Jurkat, Clone E6-1 (cell line): ENCODE data around the gene BTNL8.
"Not testable (repeated sequence)": the region's sequence is repeated elsewhere in the genome, so short reads cannot be mapped to it uniquely, and the experiment has no call there.

Source experiments
- DNase-seq: peaks from one replicate; pipeline ENCODE4 v3.0.0-alpha.2; 2011; ENCODE audit warnings: low read depth, low spot score
- H3K4me3 ChIP-seq: 2 replicates; pipeline ENCODE4 v1.5.1; 2011; ENCODE audit warnings: mild to moderate bottlenecking, low read length, control low read depth, moderate library complexity

Gene BTNL8

GRCh38 chr5:180873615-180874520 is 25.1 kb upstream of the BTNL8 start:
- DNase-seq, result no peak
- no peak overlapping the region for H3K4me3 ChIP-seq

GRCh38 chr5:180874804-180875582 is 24.0 kb upstream of the BTNL8 start:
- H3K4me3 ChIP-seq, result no peak overlapping the region
- no peak for DNase-seq

GRCh38 chr5:180875860-180876426 is 23.0 kb upstream of the BTNL8 start:
- no peak overlapping the region for H3K4me3 ChIP-seq
- no peak for DNase-seq

- not testable (repeated sequence) for DNase-seq
Observed at GRCh38 chr5:180885845-180886529, 13.0 kb upstream of the BTNL8 start.

GRCh38 chr5:180889381-180889780 is 9.6 kb upstream of the BTNL8 start:
- DNase-seq, result no peak
- H3K4me3 ChIP-seq, result no peak overlapping the region

More at GRCh38 chr5:180885845-180886529, 13.0 kb upstream of the BTNL8 start:
- H3K4me3 ChIP-seq, result not testable (repeated sequence)

GRCh38 chr5:180895330-180895729 is 3.6 kb upstream of the BTNL8 start:
- DNase-seq, H3K4me3 ChIP-seq: not testable (repeated sequence)

GRCh38 chr5:180900178-180900577 is 1.2 kb downstream of the BTNL8 start:
- no peak overlapping the region for H3K4me3 ChIP-seq
- DNase-seq, result no peak

GRCh38 chr5:180901319-180902009 is 2.5 kb downstream of the BTNL8 start:
- H3K4me3 ChIP-seq, result no peak overlapping the region

GRCh38 chr5:180908400-180908799 is 9.4 kb downstream of the BTNL8 start:
- no peak for DNase-seq
- no peak overlapping the region for H3K4me3 ChIP-seq

More at GRCh38 chr5:180901319-180902009, 2.5 kb downstream of the BTNL8 start:
- DNase-seq, result no peak

- no peak for DNase-seq
- H3K4me3 ChIP-seq, result no peak overlapping the region
Observed at GRCh38 chr5:180908998-180909731, 10.2 kb downstream of the BTNL8 start.

- no peak overlapping the region for H3K4me3 ChIP-seq
- DNase-seq, result no peak
Observed at GRCh38 chr5:180909782-180910181, 10.8 kb downstream of the BTNL8 start.

GRCh38 chr5:180910182-180910581 is 11.2 kb downstream of the BTNL8 start:
- no peak for DNase-seq
- no peak overlapping the region for H3K4me3 ChIP-seq

GRCh38 chr5:180910735-180911134 is 11.8 kb downstream of the BTNL8 start:
- no peak overlapping the region for H3K4me3 ChIP-seq
- no peak for DNase-seq

GRCh38 chr5:180914646-180915045 is 15.7 kb downstream of the BTNL8 start:
- no peak for DNase-seq
- H3K4me3 ChIP-seq, result no peak overlapping the region

- DNase-seq, result no peak
- no peak overlapping the region for H3K4me3 ChIP-seq
Observed at GRCh38 chr5:180915924-180916323, 17.0 kb downstream of the BTNL8 start.

- no peak for DNase-seq
- H3K4me3 ChIP-seq, result no peak overlapping the region
Observed at GRCh38 chr5:180918380-180918779, 19.4 kb downstream of the BTNL8 start.

- DNase-seq, result no peak
- no peak overlapping the region for H3K4me3 ChIP-seq
Observed at GRCh38 chr5:180920710-180921109, 21.8 kb downstream of the BTNL8 start.

- no peak overlapping the region for H3K4me3 ChIP-seq
- no peak for DNase-seq
Observed at GRCh38 chr5:180922932-180923331, 24.0 kb downstream of the BTNL8 start.
